Panc1 (cell line): ENCODE results near the gene PRDX2. TPM values are rescaled to one million over a fixed set of nuclear protein-coding genes. Genes with fewer than 3 reads are reported as not detected.

Source experiments
- ATAC-seq: fragments of 200-7000 bp; cut with Tn5 transposase; 2 replicates; pipeline ENCODE4 v1.9.1; 2020; ENCODE audit warnings: mild to moderate bottlenecking, moderate library complexity
- BruUV-seq: library from RNA; stranded (reverse); fragments of 400-500 nt; replicated peaks from 2 replicates; lab custom pipeline; 2021; lab: Mats Ljungman, UMichigan
- CTCF ChIA-PET: fragments of 300-600 bp; sonication (Branson Sonifier 250); formaldehyde crosslinking; loops from one replicate; lab custom pipeline; 2022; ENCODE audit warnings: antibody characterized with exemption; lab: Charles Lee
- POLR2A ChIA-PET: fragments of 300-600 bp; sonication (Branson Sonifier 250); formaldehyde crosslinking; loops from one replicate; lab custom pipeline; 2022; ENCODE audit warnings: antibody characterized with exemption; lab: Charles Lee
- DNase-seq: peaks from one replicate; pipeline ENCODE4 v3.0.0-alpha.2; 2010; ENCODE audit warnings: low read depth, low spot score
- H3K27ac ChIP-seq: 2 replicates; pipeline ENCODE4 v1.5.1; 2011; ENCODE audit warnings: mild to moderate bottlenecking, low read length, inconsistent platforms
- H3K27me3 ChIP-seq: fragments of 200-500 bp; sonication (Bioruptor generic); 2 replicates; pipeline ENCODE4 v1.6.0; 2014; ENCODE audit warnings: low read length, inconsistent platforms; ENCODE audit not compliant: control insufficient read depth, insufficient read depth
- H3K36me3 ChIP-seq: fragments of 200-500 bp; sonication (Bioruptor generic); 2 replicates; pipeline ENCODE4 v1.5.1; 2014; ENCODE audit warnings: inconsistent platforms, mild to moderate bottlenecking, low read length, moderate library complexity; ENCODE audit not compliant: control insufficient read depth, insufficient read depth
- H3K4me1 ChIP-seq: 2 replicates; pipeline ENCODE4 v1.5.1; 2011; ENCODE audit warnings: inconsistent platforms, mild to moderate bottlenecking, low read length, moderate library complexity; ENCODE audit not compliant: control insufficient read depth, insufficient read depth
- H3K4me3 ChIP-seq, 2 experiments: 2 replicates each; pipeline ENCODE4 v1.5.1; 2011 to 2012; ENCODE audit warnings: low read depth in 2 of 2, low read length in 2 of 2, mild to moderate bottlenecking in 2 of 2, inconsistent platforms in 1 of 2, moderate library complexity in 1 of 2
- H3K9me3 ChIP-seq: fragments of 200-500 bp; sonication (Bioruptor generic); 2 replicates; pipeline ENCODE4 v1.5.1; 2014; ENCODE audit warnings: low read depth, mild to moderate bottlenecking, inconsistent platforms, low read length, moderate library complexity; ENCODE audit not compliant: control insufficient read depth, insufficient read depth
- CTCF ChIP-seq: fragments of 450-650 bp; IDR thresholded peaks from 2 replicates; pipeline ENCODE4 v1.5.1; 2017; ENCODE audit warnings: mild to moderate bottlenecking
- POLR2AphosphoS5 ChIP-seq: IDR thresholded peaks from 2 replicates; pipeline ENCODE4 v1.6.1; 2012; ENCODE audit warnings: mild to moderate bottlenecking, low read depth, low read length, moderate library complexity
- REST ChIP-seq, 2 experiments: IDR thresholded peaks; 2 replicates each; pipeline ENCODE4 v1.6.1; 2011 to 2012; ENCODE audit warnings: low read depth in 2 of 2, control low read depth in 1 of 2, low read length in 1 of 2, mild to moderate bottlenecking in 1 of 2, moderate library complexity in 1 of 2; ENCODE audit not compliant: insufficient read depth in 1 of 2
- SIN3A ChIP-seq: IDR thresholded peaks from 2 replicates; pipeline ENCODE4 v1.6.1; 2012; ENCODE audit warnings: low read depth, mild to moderate bottlenecking, low read length, moderate library complexity, borderline replicate concordance; ENCODE audit not compliant: insufficient read depth
- TCF7L2 ChIP-seq: IDR thresholded peaks from 2 replicates; pipeline ENCODE4 v1.6.1; 2011; ENCODE audit warnings: mild to moderate bottlenecking, low read depth, low read length, inconsistent platforms
- in situ Hi-C: cut with HindIII; loops from 2 replicates; pipeline ENCODE4 v1.10.0; 2016; ENCODE audit warnings: low sequenced_read_pairs, low pct_unique_long_range_greater_than_20kb
- intact Hi-C: fragments of 100-400 bp; cut with micrococcal nuclease; formaldehyde crosslinking; loops from one replicate; pipeline ENCODE4 v1.10.0; 2022; ENCODE audit not compliant: unreplicated experiment
- total RNA-seq: library from RNA; stranded (reverse); gene quantifications from one replicate; pipeline ENCODE4 v1.2.1, GENCODE V29; 2021; ENCODE audit not compliant: unreplicated experiment

The PRDX2 gene
- total RNA-seq, 1 experiment from 2014 or later = 61.0 TPM

GRCh38 chr19:12779162-12779993 is 22.2 kb downstream of the PRDX2 start:
- Histone ChIP-seq H3K36me3 (no peaks in the 10 kb centered on the region), H3K9me3 (no peaks in the 10 kb centered on the region), H3K27ac (peak overlapping the region; percentile 87), H3K27me3 (no peaks in the 10 kb centered on the region), H3K4me1 (peaks cover 24% of the 10 kb centered on the region), H3K4me3 (peak overlapping the region; percentile 53 to 81; a peak in 3 of 4 replicates)
- no peak for TF ChIP-seq REST (IDR thresholded peaks at IDR 0.05; ENCODE audit: insufficient read depth in 1 of 2, low read depth in 2 of 2, low read length in 1 of 2)
- ChIA-PET POLR2A (interaction anchor here (1.2 to 2.7 kb wide), 2 partner anchors 10 to 13 kb away, joined by 3 to 16 read pairs; partner anchors contain the start of gene JUNB), CTCF (no interaction called here)
- BruUV-seq = no TSS peak
- in situ Hi-C loops (no loop called here), intact Hi-C loops (no loop called here)
- DNase-seq (no peak), ATAC-seq (no peak)

GRCh38 chr19:12778905-12779161 is 22.8 kb downstream of the PRDX2 start:
- POLR2A ChIA-PET = interaction anchor here (0.5 to 2.7 kb wide), 3 partner anchors 11 to 141 kb away, joined by 3 to 16 read pairs (median 3); partner anchors contain the start of gene JUNB
- in situ Hi-C loops (no loop called here), intact Hi-C loops (no loop called here)
- H3K36me3 ChIP-seq = no peaks in the 10 kb centered on the region
- peak overlapping the region; percentile 87 for H3K27ac ChIP-seq
- peak overlapping the region; percentile 53 to 81 for H3K4me3 ChIP-seq
- CTCF ChIA-PET = interaction anchor here (3.3 kb wide), 1 partner anchor 17 kb away, joined by 23 read pairs; no protein-coding TSS in a partner anchor
- peaks cover 20% of the 10 kb centered on the region for H3K4me1 ChIP-seq
- ATAC-seq = no peak
- H3K9me3 ChIP-seq = no peaks in the 10 kb centered on the region
- DNase-seq = no peak
- TF ChIP-seq TCF7L2 = no peak
- no peak for TF ChIP-seq CTCF
- TF ChIP-seq REST (IDR thresholded peaks at IDR 0.05; ENCODE audit: insufficient read depth in 1 of 2, low read depth in 2 of 2, low read length in 1 of 2) = no peak
- TF ChIP-seq SIN3A = no peak
- no peak for TF ChIP-seq POLR2AphosphoS5
- H3K27me3 ChIP-seq = no peaks in the 10 kb centered on the region
- BruUV-seq = TSS peak; percentile 84
